ENCODE data around the gene COBL. TPM values are rescaled to one million over a fixed set of nuclear protein-coding genes. Genes with fewer than 3 reads are reported as not detected.

Gene COBL, protein sequence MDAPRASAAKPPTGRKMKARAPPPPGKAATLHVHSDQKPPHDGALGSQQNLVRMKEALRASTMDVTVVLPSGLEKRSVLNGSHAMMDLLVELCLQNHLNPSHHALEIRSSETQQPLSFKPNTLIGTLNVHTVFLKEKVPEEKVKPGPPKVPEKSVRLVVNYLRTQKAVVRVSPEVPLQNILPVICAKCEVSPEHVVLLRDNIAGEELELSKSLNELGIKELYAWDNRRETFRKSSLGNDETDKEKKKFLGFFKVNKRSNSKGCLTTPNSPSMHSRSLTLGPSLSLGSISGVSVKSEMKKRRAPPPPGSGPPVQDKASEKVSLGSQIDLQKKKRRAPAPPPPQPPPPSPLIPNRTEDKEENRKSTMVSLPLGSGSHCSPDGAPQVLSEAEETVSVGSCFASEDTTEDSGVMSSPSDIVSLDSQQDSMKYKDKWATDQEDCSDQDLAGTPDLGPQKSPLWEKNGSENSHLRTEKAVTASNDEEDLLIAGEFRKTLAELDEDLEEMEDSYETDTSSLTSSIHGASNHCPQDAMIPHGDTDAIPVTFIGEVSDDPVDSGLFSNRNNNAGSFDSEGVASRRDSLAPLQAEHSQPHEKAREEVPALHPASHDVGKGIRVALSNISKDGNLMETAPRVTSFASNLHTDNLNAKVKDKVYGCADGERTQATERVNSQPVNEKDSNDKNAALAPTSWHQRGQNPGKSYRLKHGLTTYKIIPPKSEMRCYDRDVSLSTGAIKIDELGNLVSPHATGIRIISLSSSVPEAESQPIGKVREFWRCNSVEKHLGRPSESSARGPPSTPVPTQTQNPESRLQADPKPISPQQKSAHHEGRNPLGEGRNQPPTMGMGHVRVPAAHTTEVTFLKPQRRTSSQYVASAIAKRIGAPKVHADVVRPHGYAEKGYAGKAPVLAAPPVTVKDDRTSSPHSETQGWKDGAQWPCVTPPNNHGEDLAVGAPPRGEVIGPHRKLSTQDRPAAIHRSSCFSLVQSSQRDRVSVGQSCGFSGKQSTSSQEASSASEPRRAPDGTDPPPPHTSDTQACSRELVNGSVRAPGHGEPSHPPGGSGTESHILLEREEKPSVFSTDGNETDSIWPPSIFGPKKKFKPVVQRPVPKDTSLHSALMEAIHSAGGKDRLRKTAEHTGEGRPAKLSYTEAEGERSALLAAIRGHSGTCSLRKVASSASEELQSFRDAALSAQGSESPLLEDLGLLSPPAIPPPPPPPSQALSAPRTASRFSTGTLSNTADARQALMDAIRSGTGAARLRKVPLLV
- polyA plus RNA-seq = 30.5 TPM
- long read RNA-seq, donor 1 = 0 reads
- long read RNA-seq, donor 2 = 0 reads
- long read RNA-seq, donor 3, full-length matches to known transcripts = 1 of 6 reads
- long read RNA-seq, donor 3, partial matches to known transcripts = 5 of 6 reads
- long read RNA-seq, donor 3, other reads (novel, unspliced or antisense) = 0 of 6 reads
- long read RNA-seq, donor 4 = 0 reads
- long read RNA-seq, donor 5 = 0 reads
- long read RNA-seq, donor 6, partial matches to known transcripts = 6 of 7 reads
- long read RNA-seq, donor 6, other reads (novel, unspliced or antisense) = 0 of 7 reads
- long read RNA-seq, donor 7 = 0 reads
- long read RNA-seq, donor 8, partial matches to known transcripts = 5 of 5 reads
- long read RNA-seq, donor 8, other reads (novel, unspliced or antisense) = 0 of 5 reads
- long read RNA-seq, donor 9 = 0 reads
- long read RNA-seq, donor 10, full-length matches to known transcripts = 1 of 15 reads
- long read RNA-seq, donor 10, partial matches to known transcripts = 14 of 15 reads
- long read RNA-seq, donor 10, other reads (novel, unspliced or antisense) = 0 of 15 reads
- long read RNA-seq, donor 11, full-length matches to known transcripts = 1 of 6 reads
- long read RNA-seq, donor 11, partial matches to known transcripts = 5 of 6 reads
- long read RNA-seq, donor 11, other reads (novel, unspliced or antisense) = 0 of 6 reads

DNA sequence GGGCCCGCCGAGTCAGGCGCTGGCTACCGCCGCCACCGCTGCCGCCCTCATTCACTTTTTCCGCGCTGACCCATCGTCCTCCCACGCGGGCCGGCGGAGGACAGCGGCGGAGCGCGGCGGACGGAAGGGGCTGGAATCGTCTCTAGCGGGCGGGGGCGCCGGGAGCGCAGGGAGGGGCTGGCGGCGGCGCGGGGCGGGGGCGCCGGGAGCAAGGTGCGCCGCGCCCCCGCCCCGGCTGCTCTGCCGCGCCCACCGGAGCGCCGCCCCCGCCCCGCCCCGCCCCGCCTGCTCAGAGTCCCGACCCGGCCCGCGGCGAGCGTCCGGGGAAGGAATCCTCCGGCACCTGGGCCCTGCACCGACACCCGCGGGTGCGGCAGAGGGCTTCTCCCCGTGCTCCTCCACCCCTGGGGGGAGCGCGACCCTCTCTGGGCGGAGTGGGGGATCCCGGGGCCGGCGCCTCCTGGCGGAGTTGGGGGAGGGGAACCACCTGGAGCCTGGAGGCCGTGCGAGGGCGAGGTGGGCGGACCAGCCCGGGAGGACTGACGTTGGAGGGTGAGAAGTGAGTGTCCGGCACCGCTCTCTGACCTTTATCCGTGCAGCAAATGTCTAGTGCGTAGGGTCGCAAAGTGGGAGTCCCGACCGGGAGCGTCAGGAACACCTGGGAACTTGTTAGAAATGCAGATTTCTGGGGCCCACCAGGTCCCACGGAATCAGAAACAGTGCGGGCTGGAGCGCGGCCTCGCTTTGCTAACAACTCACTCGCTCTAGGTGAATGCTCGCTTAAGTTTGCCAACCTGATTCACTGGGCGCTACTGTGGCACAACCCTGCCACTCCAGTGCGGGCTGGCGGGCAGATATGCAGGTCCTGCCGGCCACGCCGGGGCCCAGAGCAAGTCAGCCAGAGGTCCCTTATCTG is at the start of gene COBL:
TSS of gene COBL (minus strand) at position 144 of the 916 bp plus-strand sequence. CDS start 176 bp downstream, outside the sequence.
- no CpG with 5 or more reads among the region's 94 CpGs for WGBS (ENCODE audit: insufficient coverage, low lambda C conversion rate)
- peaks cover 11% of the 10 kb centered on the region for H3K27me3 ChIP-seq (ENCODE audit: control insufficient read depth, insufficient read depth, low read length)
- no peaks in the 10 kb centered on the region for H3K36me3 ChIP-seq (ENCODE audit: control insufficient read depth, insufficient read depth, low read length)
- H3K4me1 ChIP-seq (ENCODE audit: control insufficient read depth, insufficient read depth, low read length) = peaks cover 35% of the 10 kb centered on the region
- H3K4me3 ChIP-seq (ENCODE audit: low read length) = peak within 1 kb of the TSS; percentile 93
- no peaks in the 10 kb centered on the region for H3K9me3 ChIP-seq (ENCODE audit: control insufficient read depth, low read depth, low read length)
- peak in 1 of 2 donors; percentile 81 for DNase-seq
- peak within 1 kb of the TSS; percentile 99 for H3K27ac ChIP-seq (ENCODE audit: low read length)

DNA sequence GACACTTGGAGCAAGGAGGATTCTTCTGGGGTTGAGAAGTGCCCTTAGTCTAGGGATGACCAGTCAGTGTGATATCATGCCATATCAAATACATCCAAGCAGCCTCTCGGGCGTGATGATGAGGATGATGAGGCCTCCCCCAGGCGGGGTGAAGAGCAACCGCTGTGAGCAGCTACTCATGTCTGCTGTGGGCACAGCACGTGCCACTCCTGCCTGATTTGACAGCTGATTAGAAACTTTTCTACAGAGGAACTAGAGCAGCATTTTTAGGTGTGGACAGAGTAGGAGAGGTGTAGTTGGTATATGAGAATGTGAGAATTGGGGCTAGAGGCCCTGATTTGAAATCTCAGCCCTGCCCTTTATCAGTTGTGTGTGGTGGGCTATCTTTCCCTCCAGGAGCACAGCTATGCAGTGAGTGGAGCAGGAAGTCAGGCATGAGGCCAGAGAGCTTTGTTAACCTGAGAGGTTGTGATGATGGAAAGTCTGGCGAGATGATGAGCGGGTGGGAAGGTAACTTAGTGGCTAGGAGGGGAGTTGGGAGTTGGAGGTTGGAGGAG is 49.6 kb upstream of the COBL start:
- Histone ChIP-seq H3K9me3 (ENCODE audit: control insufficient read depth, low read depth, low read length) (peaks cover 4% of the 10 kb centered on the region), H3K4me3 (ENCODE audit: low read length) (no peak overlapping the region), H3K4me1 (ENCODE audit: control insufficient read depth, insufficient read depth, low read length) (no peaks in the 10 kb centered on the region), H3K27ac (ENCODE audit: low read length) (no peak overlapping the region), H3K36me3 (ENCODE audit: control insufficient read depth, insufficient read depth, low read length) (no peaks in the 10 kb centered on the region), H3K27me3 (ENCODE audit: control insufficient read depth, insufficient read depth, low read length) (no peaks in the 10 kb centered on the region)
- WGBS (ENCODE audit: insufficient coverage, low lambda C conversion rate) = 93% methylated on average over 2 of the region's 7 CpGs
- no peak for DNase-seq

DNA sequence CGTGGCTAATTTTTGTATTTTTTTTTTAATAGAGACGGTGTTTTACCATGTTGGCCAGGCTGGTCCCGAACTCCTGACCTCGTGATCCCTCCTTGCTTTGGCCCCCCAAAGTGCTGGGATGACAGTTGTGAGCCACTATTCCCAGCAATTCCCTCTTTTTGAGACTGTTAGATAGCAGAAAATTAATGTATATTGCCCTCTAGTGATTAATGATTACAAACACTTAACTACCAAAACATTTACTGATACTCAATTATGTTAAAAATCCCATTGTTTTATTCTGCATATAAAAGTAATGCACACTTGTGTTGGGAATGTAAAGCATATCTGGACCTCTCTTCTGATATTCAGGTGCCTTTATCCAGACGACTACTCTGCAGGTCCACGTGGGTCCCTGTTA is 41.2 kb upstream of the COBL start:
- Histone ChIP-seq H3K9me3 (ENCODE audit: control insufficient read depth, low read depth, low read length) (peaks cover 4% of the 10 kb centered on the region), H3K27ac (ENCODE audit: low read length) (no peak overlapping the region), H3K4me1 (ENCODE audit: control insufficient read depth, insufficient read depth, low read length) (no peaks in the 10 kb centered on the region), H3K27me3 (ENCODE audit: control insufficient read depth, insufficient read depth, low read length) (no peaks in the 10 kb centered on the region), H3K4me3 (ENCODE audit: low read length) (no peak overlapping the region), H3K36me3 (ENCODE audit: control insufficient read depth, insufficient read depth, low read length) (no peaks in the 10 kb centered on the region)
- DNase-seq = no peak
- 60% methylated on average over 1 of the region's 6 CpGs for WGBS (ENCODE audit: insufficient coverage, low lambda C conversion rate)

DNA sequence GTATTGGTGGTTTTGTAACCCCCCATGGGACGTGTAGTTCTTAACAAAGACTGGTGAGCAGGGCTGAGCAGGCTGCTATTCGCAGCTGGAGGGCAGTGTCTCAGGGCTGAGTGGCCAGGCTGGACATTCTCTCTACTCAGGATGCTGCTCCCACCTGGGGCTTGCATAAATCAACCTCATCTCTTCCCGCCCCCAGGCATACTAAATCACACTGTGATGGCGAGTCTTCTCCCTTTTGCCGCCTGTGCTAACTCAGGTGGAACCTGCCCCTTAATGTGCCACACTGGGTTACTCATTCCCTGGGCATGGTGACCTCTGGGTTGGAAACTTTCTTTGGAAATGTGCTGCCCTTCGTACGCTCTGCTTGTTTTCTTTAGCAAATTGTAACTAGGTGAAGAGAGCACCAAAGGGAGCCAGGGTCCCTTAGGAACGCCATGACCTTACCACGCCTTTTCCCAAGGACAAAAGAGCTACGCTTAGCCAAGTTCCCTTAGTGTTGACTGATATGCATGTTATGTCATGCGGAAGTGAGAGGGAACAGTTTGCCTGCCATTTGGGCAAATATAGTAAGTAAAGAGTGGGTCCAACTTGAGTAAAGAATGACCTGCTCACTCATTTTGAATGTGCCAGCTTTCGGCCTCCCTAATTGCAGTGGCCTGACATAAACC is 40.4 kb upstream of the COBL start:
- DNase-seq = no peak
- Histone ChIP-seq H3K36me3 (ENCODE audit: control insufficient read depth, insufficient read depth, low read length) (no peaks in the 10 kb centered on the region), H3K27me3 (ENCODE audit: control insufficient read depth, insufficient read depth, low read length) (no peaks in the 10 kb centered on the region), H3K4me1 (ENCODE audit: control insufficient read depth, insufficient read depth, low read length) (no peaks in the 10 kb centered on the region), H3K4me3 (ENCODE audit: low read length) (no peak overlapping the region), H3K27ac (ENCODE audit: low read length) (no peak overlapping the region), H3K9me3 (ENCODE audit: control insufficient read depth, low read depth, low read length) (no peaks in the 10 kb centered on the region)
- WGBS (ENCODE audit: insufficient coverage, low lambda C conversion rate) = no CpG with 5 or more reads among the region's 12 CpGs

DNA sequence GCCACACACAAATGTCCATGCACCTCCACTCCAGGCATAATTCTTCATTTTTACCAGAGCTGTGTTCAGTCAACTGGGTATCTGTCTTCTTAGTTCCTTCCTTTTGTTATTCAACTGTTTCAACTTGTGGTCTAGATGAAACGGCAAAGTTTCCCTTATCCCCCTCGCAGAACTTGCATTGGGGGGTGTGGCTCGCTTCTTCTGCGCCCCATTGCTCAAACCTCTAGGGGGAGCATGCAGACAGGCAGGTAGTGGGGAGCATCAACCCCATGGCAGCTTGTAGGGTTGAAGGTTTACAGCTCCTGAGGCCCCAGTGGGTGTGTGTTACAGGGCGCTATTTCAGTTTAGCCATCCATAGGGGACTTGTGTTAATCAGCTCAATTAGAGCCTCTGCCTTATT is 38.3 kb upstream of the COBL start:
- no peak overlapping the region for H3K27ac ChIP-seq (ENCODE audit: low read length)
- DNase-seq = no peak
- H3K36me3 ChIP-seq (ENCODE audit: control insufficient read depth, insufficient read depth, low read length) = no peaks in the 10 kb centered on the region
- no peak overlapping the region for H3K4me3 ChIP-seq (ENCODE audit: low read length)
- no CpG with 5 or more reads among the region's 5 CpGs for WGBS (ENCODE audit: insufficient coverage, low lambda C conversion rate)
- no peaks in the 10 kb centered on the region for H3K4me1 ChIP-seq (ENCODE audit: control insufficient read depth, insufficient read depth, low read length)
- H3K27me3 ChIP-seq (ENCODE audit: control insufficient read depth, insufficient read depth, low read length) = no peaks in the 10 kb centered on the region
- no peaks in the 10 kb centered on the region for H3K9me3 ChIP-seq (ENCODE audit: control insufficient read depth, low read depth, low read length)

DNA sequence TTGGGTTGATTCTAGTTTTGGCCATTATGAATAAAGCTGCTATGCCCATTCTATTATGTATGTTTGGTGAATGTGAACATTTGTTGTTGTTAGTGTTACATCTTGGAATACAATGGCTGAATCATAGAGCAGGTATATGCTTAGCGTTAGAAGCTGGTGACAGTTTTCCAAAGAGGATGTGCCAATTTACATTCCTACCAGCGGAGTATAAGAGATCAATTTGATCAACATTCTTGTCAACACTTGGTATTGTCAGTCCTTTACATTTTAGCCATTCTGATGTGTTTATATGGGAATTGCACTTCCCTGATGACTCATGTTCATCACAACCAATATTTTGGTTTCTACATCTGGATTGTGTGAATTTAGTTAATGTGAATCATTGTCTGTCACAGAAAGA is 37.8 kb upstream of the COBL start:
- Histone ChIP-seq H3K36me3 (ENCODE audit: control insufficient read depth, insufficient read depth, low read length) (no peaks in the 10 kb centered on the region), H3K27ac (ENCODE audit: low read length) (no peak overlapping the region), H3K27me3 (ENCODE audit: control insufficient read depth, insufficient read depth, low read length) (no peaks in the 10 kb centered on the region), H3K4me1 (ENCODE audit: control insufficient read depth, insufficient read depth, low read length) (no peaks in the 10 kb centered on the region), H3K9me3 (ENCODE audit: control insufficient read depth, low read depth, low read length) (no peaks in the 10 kb centered on the region), H3K4me3 (ENCODE audit: low read length) (no peak overlapping the region)
- no CpG with 5 or more reads among the region's 2 CpGs for WGBS (ENCODE audit: insufficient coverage, low lambda C conversion rate)
- DNase-seq = no peak

DNA sequence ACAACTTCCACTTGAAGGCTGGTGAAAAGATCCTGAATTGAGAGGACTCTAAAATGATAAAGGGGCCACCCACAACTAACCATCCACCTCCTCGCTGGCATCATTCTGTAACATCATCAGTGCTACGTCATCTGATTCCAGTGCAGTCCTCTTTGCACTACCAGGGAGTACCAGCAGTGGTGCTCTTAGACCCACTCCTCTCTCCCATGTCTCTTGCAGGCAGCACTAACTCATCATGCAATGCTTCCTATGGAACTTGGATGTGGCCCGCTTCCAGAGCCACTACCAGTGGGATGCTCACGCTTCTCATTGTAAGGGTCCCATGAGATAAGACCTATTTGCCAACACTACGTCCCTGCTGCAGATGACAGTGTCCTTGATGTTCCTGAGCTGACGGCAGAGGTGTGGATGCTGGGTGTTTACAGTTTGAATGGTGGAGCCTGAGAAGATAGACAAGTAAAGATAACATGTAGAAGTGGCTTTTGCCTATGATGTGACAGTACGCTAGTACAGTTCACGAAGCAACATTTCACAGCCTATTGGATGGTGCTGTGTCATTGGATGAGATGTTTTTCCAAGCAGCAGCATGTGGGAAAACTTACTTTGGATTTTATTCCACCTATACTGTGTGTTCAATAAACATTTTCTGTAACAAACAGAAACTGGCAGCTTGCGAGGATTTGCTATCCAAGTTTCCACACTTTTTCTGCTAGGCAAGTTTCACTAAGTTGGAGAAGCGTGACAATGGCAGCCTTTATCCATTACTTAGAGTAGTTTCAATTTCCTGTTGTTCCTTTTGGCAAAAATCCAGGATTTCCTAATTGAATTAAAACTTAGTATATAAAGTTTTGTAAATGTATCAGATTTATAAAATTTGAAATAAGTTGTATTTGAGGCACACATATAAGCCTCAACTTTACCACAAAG is 35.8 kb upstream of the COBL start:
- Histone ChIP-seq H3K9me3 (ENCODE audit: control insufficient read depth, low read depth, low read length) (no peaks in the 10 kb centered on the region), H3K27me3 (ENCODE audit: control insufficient read depth, insufficient read depth, low read length) (no peaks in the 10 kb centered on the region), H3K4me3 (ENCODE audit: low read length) (no peak overlapping the region), H3K4me1 (ENCODE audit: control insufficient read depth, insufficient read depth, low read length) (no peaks in the 10 kb centered on the region), H3K27ac (ENCODE audit: low read length) (no peak overlapping the region), H3K36me3 (ENCODE audit: control insufficient read depth, insufficient read depth, low read length) (no peaks in the 10 kb centered on the region)
- no CpG with 5 or more reads among the region's 10 CpGs for WGBS (ENCODE audit: insufficient coverage, low lambda C conversion rate)
- DNase-seq = no peak

Measured in large intestine (tissue), 12 donors.